GM21825 (cell line): ENCODE data around the gene ARID5B.

Source experiments
- ATAC-seq: cut with Tn5 transposase; IDR thresholded peaks from one replicate; pipeline ENCODE4 v1.9.1; 2021; ENCODE audit warnings: mild to moderate bottlenecking, moderate library complexity; ENCODE audit not compliant: unreplicated experiment

ARID5B gene

DNA sequence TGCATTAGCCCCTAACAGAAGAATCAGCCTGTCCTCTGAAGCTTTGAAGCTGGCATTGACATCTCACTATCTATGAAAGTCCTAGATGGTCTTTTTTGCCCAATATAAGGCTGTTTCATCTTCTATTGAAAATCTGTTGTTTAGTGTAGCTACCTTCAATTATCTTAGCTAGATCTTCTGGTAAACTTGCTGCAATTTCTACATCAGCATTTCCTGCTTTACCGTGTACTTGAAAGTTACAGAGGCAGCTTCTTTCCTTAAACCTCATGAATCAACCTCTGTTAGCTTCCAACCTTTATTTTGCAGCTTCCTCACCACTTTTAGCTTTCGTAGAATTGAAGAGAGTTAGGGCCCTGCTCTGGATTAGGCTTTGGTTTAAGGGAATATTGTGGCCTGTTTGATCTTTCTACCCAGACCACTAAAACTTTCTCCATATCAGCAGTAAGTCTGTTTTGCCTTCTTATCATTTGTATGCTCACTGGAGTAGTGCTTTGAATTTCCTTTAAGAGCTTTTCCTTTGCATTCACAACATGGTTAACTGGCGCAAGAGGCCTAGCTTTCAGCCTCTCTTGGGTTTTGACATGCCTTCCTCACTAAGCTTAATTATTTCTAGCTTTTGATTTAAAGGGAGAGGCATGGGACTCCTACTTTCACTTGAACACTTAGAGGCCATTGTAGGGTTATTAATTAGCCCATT is 32.5 kb downstream of the ARID5B start:
- ATAC-seq, result no peak

DNA sequence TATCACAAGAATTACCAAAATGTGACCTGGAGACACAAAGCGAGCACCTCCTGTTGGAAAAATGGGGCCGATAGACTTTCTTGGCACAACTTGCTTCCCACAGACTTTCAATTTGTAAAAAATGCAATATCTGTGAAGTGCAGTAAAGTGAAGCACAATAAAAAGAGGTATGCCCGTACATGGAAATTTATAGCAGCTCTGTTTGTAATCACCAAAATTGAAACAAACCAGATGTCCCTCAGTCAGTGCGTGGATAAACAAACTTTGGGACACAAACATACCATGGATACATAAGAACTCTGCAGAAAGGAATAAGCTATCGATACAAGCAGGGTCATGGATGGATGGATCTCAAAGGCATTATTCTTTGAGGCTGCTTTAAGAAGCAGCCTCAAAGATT is 33.6 kb downstream of the ARID5B start:
- no peak for ATAC-seq

DNA sequence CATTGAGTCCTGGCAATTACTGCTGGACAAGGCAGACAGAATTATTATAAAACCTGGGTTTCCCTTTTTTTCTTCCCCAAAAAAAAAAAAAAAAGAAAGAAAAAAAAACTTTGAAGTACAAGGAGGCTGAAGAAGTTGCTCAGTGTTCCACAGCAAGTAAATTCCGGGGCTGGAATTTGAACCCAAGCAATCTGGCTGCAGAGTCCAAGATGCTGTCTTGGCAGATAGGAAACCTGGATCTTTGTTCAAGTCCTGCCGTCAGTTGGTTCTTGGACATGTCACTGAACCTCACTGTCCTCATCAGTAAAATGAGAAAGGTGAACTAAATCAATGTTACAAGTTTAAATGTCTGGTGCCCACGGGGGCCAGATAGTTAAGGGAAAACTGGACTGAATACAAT is 35.3 kb downstream of the ARID5B start:
- ATAC-seq, result no peak

DNA sequence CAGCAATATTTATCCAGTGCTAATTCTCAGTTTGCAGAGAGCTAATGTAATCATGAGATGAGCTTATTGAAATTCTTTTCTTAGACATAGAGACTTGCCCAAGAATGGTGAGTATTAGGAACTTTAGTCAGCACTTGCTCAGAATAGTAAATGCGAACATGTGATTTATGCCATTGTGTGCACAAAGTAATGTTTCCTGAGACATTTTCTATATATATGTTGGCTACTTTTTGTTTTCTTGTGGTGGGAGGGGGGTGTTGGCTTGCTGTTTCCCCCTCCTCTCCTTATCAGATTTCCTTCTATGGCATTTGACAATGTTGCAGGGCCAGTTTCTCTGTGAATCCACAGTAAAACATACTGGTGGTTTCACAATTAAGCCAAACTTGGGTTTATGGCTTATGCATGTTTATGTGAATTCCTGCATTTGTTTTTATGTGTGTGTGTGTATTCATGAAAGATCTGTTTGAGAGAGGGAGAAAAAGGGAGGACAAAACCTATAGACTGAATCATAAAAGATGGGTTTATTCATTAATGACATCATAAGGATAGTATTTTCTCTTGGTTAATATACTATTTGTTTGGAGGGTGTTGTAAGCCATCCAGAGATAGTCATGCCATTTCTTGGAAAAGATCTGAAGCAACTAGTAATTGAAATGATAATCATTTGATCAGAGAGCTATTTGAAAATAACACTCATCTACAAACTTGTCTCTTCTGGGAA is 36.3 kb downstream of the ARID5B start:
- ATAC-seq, result no peak

DNA sequence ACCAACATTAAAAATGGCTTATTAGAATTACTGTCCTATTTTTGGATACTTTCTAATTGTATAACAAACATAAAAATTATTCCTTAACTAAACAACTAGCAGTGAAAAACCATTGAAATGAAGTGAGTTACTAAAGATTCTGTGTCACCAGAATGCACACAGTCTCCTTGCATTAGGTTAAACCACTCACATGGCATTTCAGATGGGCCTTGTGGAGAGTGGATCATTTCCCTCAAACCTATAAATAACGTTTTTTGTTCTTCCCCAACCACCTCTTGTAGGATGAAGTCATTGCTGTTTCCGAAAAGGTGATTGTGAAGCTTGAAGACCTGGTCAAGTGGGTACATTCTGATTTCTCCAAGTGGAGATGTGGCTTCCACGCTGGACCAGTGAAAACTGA is 38.4 kb downstream of the ARID5B start:
- no peak for ATAC-seq

DNA sequence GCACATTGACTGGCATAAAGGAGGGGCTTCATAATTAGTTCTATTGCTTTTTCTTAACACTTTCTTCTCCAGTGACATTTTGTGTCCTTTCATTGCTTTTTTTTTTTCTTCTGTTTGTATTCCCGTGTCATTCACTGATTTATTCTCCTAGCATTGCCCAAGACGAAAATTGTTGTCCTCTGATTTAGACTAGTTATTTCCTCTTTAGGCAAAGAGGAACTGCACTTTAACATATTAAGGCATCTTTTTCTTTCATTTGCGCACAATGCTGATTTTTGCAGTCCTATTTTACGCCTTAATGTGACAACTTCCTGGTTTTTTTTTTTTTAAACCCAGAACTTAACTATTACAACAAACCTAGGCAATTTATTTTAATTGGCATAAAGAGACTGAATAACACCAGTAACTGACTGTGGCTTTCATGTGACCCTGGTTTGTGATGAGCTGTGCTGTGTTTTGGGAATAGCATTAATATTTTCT is 39.7 kb downstream of the ARID5B start:
- no peak for ATAC-seq

DNA sequence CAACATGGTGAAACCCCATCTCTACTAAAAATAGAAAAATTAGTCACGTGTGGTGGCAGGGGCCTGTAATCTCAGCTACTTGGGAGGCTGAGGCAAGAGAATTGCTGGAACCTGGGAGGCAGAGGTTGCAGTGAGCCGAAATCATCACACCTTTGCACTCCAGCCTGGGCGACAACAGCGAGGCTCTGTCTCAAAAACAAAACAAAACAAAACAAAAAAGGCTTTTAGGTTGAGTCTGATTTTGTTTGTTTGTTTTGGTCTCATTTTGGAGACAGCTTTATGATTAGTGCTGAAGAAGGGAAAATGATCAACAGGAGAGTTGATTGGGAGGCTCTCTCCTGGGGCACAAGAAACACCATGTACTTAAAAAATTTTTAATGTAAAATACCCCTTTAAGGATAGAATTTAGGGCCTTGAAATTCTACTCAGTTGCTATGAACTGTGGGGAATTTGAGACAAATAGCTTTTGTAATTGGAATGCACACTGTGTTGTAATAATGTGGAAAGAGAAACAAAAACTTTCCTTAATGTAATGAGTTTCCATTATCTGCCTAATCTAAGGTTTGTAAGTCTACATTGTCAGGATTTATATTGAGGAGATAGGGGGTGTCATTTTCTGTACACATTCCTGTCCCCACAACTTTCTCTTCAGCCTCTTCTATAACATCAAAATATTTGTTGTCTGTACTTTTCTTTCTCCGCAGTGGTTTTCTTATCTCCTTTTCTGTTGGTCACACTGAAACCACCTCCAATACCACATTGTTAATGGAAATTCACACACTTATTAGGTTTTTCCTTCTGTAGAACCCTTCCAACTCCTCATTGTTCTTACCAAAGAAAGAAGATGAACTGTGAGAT is 41.3 kb downstream of the ARID5B start:
- no peak for ATAC-seq

DNA sequence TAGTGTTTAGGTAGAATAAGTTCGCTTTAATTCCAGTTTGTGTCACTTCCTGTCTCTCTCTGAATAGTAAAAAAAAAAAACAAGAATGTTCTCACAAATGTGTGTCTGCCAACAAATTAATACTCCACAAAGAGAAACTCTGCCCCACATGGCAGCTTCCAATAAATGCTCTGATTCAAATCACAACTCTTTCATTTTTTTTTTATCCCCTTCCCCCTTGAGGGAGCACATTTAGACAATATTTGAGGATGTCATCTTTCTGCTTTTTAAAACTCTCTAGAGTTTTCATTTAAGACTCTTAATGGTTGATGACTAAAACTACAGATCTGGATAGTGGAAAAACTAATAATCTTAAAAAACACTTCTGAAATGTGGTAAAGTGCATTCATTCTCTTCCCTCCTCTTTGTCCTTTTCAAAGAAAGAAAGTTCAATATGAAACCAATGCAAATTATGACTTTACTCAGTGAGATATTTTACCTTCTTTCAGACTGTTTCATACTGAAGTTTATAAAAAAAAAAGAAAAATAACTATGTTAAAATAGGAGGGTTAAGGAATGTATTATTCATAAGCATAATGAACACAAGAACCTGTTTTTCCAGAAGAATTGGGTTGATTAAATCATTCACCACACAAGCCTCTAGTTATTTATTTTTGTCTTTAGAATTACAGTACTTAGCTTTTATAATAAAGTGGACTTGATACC is 42.3 kb downstream of the ARID5B start:
- peak; percentile 37 for ATAC-seq

DNA sequence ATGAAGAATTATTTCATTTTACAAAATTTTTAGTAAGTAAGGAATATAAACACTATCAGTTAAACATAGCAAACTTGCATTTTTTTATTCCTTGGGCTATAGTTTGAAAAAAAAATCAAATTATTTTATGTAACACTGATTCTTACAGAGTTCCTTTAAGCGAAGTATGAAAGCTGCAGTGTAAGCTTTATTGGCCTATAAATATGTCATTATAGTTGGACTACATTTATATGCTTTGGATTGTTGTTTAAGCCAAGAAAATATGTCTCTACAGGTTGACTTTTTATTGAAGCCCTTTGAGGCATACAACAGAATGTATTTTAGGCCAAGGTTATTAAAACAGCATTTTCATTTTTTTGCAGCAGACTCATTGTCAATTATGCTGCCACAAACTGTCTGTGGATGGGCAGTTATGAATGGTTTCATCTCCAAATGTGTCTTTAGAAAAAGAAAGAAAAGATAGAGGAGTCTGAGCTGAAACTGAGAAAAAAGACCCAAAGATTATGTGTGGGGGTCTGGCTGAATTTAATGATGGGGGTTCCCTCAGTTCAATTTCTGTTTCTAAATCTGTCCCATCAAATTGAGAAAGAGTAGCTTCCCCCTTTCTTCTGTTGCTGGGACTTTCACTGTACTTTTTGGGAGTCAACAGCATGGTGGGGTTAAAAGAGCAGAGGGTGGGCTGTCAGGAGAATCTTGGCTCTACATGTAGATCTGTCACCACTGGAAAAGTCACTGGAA is 43.1 kb downstream of the ARID5B start:
- no peak for ATAC-seq

DNA sequence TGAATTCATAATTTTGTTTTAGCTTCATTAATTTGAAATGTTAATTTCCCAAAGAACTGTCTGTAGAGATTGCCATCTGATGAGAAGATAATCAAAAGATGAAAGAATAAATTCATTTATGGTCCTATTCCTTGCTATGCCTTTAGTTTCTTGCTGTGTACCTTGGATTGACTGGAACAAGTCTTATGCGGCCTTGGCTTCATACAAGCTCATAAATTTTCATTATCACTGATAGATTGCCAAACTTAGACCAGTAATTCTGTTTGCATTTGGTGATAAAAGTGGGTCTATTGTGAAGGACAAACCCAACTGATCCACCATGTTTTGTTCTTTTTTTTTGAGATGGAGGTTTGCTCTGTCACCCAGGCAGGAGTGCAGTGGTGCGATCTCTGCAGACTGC is 48.2 kb downstream of the ARID5B start:
- no peak for ATAC-seq

DNA sequence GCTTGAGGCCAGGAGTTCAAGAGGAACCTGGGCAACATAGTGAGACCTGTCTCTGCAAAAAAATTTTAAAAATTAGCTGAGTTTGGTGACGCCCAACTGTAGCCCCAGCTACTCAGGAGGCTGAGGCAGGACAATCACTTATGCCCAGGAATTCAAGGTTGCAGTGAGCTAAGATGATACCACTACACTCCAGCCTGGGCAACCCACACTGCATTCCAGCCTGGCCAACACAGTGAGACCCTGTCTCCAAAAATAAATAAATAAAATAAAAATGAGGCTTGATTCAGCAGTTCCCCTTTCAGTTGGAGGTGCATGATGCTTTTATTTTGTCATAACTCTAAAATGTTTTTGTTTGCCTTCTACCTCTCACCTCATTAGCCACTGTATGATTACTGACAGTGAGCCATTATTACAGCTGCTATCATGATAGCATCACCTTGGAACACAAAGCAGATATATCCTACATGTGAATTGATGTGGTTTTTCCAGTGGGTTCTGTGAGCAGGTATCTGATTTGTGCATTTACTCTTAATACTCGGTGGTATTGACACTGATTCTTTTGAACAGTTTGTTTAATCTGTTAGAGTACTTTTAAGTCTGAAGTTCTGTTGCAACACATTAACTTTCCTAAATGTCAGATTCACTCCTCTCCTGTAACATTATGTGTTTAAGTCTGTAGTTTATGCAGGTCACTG is 49.1 kb downstream of the ARID5B start:
- ATAC-seq, result no peak

DNA sequence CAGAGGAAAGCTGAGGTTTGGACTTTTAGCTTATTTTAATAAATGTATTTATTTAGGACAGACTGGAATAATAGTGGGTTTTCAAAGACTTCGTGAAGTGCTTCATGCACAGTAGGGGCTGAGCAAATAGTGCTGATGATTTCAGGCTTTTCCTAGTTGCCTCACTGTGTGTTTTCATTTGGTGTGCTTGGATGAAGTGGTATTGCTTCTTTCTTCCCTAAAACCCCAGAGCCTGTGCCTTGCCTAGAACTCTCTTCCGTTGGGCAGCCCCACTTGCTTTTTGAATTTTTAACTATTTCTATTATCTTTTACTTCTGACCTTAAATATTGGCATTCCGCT is 49.6 kb downstream of the ARID5B start:
- no peak for ATAC-seq

DNA sequence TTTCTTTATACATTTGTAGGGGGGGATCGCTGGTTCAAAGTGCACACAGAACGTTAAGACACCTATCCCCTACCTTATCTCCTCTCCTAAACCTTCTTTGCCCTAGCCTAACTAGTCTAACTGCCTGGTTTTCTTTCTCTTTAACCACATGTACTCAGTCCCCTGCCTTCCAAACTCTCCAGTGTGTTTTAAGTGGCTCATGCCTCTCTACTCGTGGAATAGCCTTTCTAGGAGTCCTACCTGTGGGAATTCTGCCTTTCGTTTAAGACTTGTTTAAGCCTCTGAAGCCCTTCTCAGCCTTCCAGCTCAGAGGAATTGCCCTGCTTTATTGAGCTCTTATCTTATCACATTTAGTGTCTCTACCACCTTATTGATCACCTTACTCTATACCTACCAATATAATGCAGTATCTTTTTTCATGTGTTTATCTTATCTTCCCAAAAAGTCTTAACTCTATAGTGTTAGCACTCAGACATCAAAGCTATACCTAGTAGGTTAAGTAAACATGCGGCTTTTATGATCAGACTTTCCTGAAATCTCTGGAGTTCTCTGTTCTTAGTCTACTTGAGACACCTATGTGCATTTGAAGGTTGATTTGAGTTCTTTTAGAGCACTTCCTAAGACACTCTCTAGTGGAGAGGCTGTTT is 50.7 kb downstream of the ARID5B start:
- no peak for ATAC-seq

DNA sequence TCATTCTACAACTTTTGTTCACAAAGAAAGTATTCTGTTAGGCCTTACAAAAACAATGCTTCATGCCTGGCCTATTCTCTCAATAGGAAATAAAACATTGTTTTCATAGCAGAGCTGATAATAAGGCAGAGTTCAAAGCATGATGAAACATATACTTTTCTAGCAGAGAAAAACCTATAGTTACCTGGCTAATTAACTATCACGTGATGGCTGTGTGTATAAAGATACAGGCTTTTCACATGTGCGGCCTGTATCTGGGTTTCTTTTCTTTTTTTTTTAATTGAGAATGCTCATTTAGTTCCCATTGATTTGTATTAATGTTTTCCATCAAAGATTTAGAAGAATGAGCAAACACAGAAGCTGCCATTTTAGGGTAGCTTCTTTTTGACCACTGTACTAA is 51.7 kb downstream of the ARID5B start:
- no peak for ATAC-seq

DNA sequence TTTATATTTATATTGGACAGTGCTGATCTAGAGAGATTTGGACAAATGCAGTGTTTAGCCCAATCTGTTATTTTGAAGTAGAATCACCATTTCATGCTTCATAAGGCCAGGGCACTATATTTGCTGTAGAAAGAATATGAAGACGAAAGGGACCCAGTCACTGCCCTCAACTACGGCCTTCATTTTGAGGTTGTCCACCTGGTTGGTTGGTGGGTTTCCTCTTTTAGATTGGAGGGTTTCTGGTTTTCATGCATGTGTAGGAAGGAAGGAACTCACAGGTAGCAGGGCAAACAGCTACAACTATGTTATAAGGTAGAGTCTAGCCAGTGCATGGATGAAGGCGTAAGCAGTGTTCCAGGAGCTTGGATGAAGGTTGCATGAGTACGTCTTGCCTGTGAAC is 56.3 kb downstream of the ARID5B start:
- no peak for ATAC-seq

DNA sequence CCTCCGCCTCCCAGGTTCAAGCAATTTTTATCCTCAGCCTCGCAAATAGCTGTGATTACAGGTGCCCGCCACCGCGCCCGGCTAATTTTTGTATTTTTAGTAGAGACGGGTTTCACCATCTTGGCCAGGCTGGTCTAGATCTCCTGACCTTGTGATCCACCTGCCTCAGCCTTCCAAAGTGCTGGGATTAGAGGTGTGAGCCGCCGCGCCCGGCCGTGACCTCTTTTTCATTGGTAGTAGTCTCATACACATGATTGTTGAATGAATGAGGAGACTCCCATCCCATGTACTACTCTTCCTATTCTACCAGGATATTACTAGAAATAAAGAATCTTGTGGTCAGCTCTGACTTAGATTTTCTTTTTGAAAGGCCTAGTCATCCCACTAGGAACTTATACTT is 56.8 kb downstream of the ARID5B start:
- ATAC-seq, result no peak

DNA sequence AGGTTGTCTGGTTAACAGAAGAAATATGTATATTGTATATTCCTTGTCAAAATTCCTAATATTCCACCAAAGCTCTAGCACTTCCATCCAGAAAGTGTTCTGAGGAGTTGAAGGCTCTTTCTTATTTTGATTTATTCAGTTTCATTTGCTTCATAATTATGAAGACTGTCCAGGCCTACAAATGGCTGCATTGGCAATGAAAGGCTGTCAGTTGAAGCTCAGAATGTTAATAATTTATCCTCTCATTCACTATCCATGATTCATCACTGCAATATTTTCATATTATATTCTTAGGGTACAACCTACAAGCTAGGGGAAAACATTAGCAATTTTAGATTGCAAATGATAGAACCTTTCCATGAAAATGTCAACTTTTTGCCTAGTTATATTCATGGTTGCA is 57.3 kb downstream of the ARID5B start:
- no peak for ATAC-seq

DNA sequence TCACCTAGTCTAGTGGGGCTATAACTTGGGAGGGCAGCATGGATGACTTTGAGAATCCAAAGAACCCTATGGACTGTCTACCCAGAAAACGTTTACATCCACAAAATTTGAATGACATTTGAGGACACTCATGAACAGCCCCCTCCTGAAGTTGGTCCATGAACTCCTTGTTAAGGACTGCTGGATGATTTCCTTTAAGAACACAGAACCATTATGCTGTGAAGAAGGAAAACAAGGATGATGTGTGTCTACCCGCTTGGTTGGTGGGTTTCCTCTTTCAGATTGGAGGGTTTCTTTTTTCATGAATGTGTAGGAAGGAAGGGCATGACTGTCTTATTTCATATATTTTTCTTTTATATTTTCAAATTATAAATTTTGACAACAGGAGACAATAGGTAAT is 58.3 kb downstream of the ARID5B start:
- ATAC-seq, result no peak

DNA sequence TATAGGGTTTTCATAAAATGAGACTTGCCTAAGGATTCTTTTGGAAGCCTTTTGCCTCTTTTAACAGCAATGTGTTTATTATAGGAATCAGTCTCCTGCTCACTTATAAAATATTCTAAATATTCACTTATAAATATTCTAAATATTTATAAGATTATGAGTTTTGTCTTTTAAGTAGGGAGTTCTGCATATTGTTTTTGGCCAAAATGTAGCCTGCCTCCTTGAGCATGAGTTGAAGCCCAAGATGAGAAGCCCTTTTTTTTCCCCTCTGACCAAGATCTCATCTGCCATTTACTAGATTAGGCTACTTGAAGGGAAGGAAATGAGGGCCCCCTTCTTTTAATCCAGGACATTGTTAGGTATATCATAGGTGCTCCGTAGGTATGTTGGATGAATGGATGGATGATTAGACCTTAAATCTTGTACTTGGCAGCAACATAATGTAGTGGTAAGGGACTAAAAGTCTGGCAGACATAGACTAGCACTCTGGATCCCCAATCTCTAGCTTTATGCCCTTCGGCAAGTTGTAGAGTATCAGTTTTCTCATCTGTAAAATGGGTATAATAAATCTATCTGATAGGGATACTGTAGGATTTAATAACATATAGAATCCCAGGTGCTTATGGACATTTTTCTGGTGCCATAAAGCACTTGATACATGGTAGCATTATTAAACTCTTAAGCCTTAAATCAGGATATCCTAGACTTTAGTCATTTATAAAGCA is 59.1 kb downstream of the ARID5B start:
- ATAC-seq, result no peak
